ENCODE data around the gene DCUN1D2. TPM values are rescaled to one million over a fixed set of nuclear protein-coding genes. Genes with fewer than 3 reads are reported as not detected.
"Not testable (repeated sequence)": the region's sequence is repeated elsewhere in the genome, so short reads cannot be mapped to it uniquely, and the experiment has no call there.

The DCUN1D2 gene
- total RNA-seq, 6 donors from 2014 or later = 10.1 to 53.4 (median 26.5) TPM

DNA sequence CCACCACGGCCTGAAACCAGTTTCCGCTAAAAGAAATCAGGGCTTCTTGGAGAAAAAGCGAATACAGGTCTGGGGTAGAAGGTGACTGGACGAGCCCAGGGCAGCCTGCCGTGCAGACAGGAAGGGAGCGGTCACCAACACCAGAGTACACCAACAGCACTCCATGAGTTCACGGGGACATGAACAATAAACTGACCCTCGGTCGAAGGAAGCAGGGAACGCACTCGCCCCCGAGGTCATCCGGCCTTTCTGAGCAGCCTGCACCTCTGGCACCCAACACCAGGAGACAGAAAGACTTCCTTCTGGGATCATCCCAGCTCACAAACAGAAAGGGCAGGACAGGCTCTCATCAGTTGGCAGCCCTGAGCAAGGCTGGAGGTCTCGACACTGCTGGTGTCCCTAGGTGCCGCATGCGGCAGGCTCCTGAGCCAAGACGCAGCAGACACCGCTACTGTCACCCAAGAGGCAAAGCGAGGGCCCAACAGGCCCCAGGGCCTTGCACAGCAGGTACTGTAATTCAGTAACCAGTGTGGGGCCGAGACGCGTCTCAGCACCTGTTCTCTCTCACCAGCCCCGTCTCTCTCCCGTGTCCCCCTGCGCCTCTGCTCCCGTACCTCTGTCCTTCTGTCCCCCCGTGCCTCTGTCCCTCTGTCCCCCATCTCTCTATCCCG lies 18.0 kb downstream of the DCUN1D2 start:
- WGBS, 2 donors = 71 to 74% methylated on average over 19 to 28 of the region's 28 CpGs
- Histone ChIP-seq H3K27me3 (no peaks in the 10 kb centered on the region), H3K4me1 (peaks cover 7 to 19% (median 14%) of the 10 kb centered on the region in 4 donors), H3K27ac (peak overlapping the region; percentile 62 to 85 (median 72)), H3K4me3 (peak overlapping the region in 3 of 4 donors; percentile 2 to 34 (median 29)), H3K36me3 (peaks cover 9 to 37% (median 14%) of the 10 kb centered on the region in 4 donors), H3K9me3 (no peaks in the 10 kb centered on the region)
- ATAC-seq (ENCODE audit: low FRiP score in 2 of 2) (peak in 1 of 2 donors; percentile 60), DNase-seq (no peak)
- TF ChIP-seq EP300 (IDR thresholded peaks at IDR 0.05) (peak in 1 of 4 donors; percentile 30), POLR2A (IDR thresholded peaks at IDR 0.05) (no peak), POLR2AphosphoS5 (IDR thresholded peaks at IDR 0.05) (peak; percentile 24 to 70), CTCF (IDR thresholded peaks at IDR 0.05) (peak in 4 of 6 experiments; percentile 27 to 46 (median 30))

DNA sequence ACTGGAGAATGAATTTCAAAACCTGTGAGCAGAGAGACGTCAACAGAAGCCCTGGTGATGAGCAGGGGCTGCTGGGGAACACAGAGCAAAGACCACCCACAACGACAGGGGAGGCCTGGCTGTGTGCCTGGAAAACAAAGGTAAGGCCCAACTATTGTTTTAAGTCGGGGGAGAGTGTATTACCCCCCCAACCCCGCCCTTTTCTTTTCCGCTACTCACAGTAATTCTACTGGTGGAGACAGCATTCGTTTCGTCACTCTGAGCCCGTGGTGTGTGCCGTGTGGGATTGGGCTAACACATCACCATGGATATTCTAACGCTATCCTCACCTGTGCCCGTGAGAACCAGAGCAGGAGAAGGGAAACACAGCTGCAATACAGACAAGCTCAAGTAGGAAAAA lies 18.7 kb downstream of the DCUN1D2 start:
- WGBS, 2 donors = 64 to 72% methylated on average over 11 of the region's 11 CpGs
- Histone ChIP-seq H3K9me3 (no peaks in the 10 kb centered on the region), H3K4me1 (peaks cover 7 to 19% (median 14%) of the 10 kb centered on the region in 4 donors), H3K36me3 (peaks cover 12 to 44% (median 17%) of the 10 kb centered on the region in 4 donors), H3K27ac (peak overlapping the region; percentile 62 to 85 (median 72)), H3K27me3 (no peaks in the 10 kb centered on the region), H3K4me3 (peak overlapping the region in 3 of 4 donors; percentile 2 to 34 (median 29))
- no peak for TF ChIP-seq EP300 (IDR thresholded peaks at IDR 0.05)
- no peak for TF ChIP-seq CTCF (IDR thresholded peaks at IDR 0.05)
- TF ChIP-seq POLR2A (IDR thresholded peaks at IDR 0.05) = no peak
- TF ChIP-seq POLR2AphosphoS5 (IDR thresholded peaks at IDR 0.05) = no peak
- ATAC-seq (ENCODE audit: low FRiP score in 2 of 2) (no peak), DNase-seq (no peak)

- not testable (repeated sequence) for H3K4me3 ChIP-seq; H3K9me3 ChIP-seq; ATAC-seq (ENCODE audit: low FRiP score in 2 of 2); DNase-seq; H3K27me3 ChIP-seq
- Histone ChIP-seq H3K27ac (peak overlapping the region in 2 of 4 donors; percentile 72 to 85), H3K36me3 (peaks cover 10 to 38% (median 15%) of the 10 kb centered on the region in 4 donors), H3K4me1 (peaks cover 7 to 19% (median 14%) of the 10 kb centered on the region in 4 donors)
- WGBS, 2 donors = 100% methylated on average over 2 to 4 of the region's 4 CpGs
Observed at GRCh38 chr13:113470635-113471163, 19.8 kb downstream of the DCUN1D2 start.

DNA sequence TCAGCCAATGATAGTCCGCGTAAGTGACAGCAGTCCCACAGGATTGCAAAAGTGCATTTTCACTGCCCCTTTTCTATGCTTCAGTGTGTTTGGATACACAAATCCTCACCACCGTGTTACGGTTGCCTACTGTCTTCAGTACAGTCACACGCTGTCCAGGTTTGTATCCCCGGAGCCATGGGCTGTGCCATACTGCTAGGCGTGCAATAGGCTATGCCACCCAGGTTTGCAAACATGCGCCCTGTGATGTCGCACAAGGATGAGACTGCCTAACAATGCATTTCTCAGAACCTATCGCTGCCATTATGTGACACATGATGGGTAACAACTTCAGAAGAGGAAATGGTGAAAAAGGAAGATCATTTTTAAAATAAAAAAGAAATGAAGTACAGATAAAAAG lies 20.4 kb downstream of the DCUN1D2 start:
- no peaks in the 10 kb centered on the region for H3K9me3 ChIP-seq
- H3K27me3 ChIP-seq = no peaks in the 10 kb centered on the region
- TF ChIP-seq CTCF (IDR thresholded peaks at IDR 0.05) = no peak
- no peak for TF ChIP-seq POLR2AphosphoS5 (IDR thresholded peaks at IDR 0.05)
- TF ChIP-seq POLR2A (IDR thresholded peaks at IDR 0.05) = no peak
- TF ChIP-seq EP300 (IDR thresholded peaks at IDR 0.05) = no peak
- H3K4me3 ChIP-seq = no peak overlapping the region
- no peak for DNase-seq
- H3K4me1 ChIP-seq = peaks cover 7 to 19% (median 14%) of the 10 kb centered on the region in 4 donors
- no peak overlapping the region for H3K27ac ChIP-seq
- WGBS, 2 donors = 87 to 88% methylated on average over 9 to 10 of the region's 10 CpGs
- H3K36me3 ChIP-seq = peaks cover 10 to 32% (median 12%) of the 10 kb centered on the region in 4 donors
- no peak for ATAC-seq (ENCODE audit: low FRiP score in 2 of 2)

DNA sequence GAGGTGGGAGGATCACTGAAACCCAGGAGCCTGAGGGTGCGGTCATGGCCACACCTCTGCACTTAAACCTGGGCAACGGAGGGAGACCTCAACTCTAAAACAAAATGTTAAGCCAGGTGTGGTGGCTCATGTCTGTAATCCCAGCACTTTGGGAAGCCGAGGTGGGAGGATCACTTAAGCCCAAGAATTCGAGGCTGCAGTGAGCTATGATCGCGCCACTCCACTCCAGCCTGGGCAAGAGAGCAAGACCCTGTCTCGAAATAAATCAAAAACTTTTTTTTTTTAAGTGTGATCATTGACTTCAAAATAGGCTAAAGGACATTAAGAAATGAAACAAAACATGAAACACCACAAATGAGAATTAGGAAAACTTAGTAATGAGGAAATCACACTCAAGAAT lies 20.9 kb downstream of the DCUN1D2 start:
- Histone ChIP-seq H3K9me3 (no peaks in the 10 kb centered on the region), H3K36me3 (peaks cover 9 to 30% (median 12%) of the 10 kb centered on the region in 4 donors), H3K27me3 (no peaks in the 10 kb centered on the region), H3K4me3 (no peak overlapping the region), H3K27ac (no peak overlapping the region), H3K4me1 (peaks cover 7 to 18% (median 12%) of the 10 kb centered on the region in 4 donors)
- ATAC-seq (ENCODE audit: low FRiP score in 2 of 2) (no peak), DNase-seq (no peak)
- TF ChIP-seq POLR2A (IDR thresholded peaks at IDR 0.05) = no peak
- no peak for TF ChIP-seq POLR2AphosphoS5 (IDR thresholded peaks at IDR 0.05)
- TF ChIP-seq EP300 (IDR thresholded peaks at IDR 0.05) = no peak
- no peak for TF ChIP-seq CTCF (IDR thresholded peaks at IDR 0.05)
- 91 to 93% methylated on average over 6 to 7 of the region's 7 CpGs for WGBS, 2 donors

All from upper lobe of left lung (tissue), 6 donors.